NCI-H1417 treated with DMSO at 0.1 percent for 48 hours (cell line): ENCODE measurements around the gene DYNLRB1.
"Not testable (repeated sequence)": the region's sequence is repeated elsewhere in the genome, so short reads cannot be mapped to it uniquely, and the experiment has no call there.

Source experiments
- DNase-seq: peaks from one replicate; lab custom pipeline; 2025; lab: John Stamatoyannopoulos, UW

Gene DYNLRB1

DNA sequence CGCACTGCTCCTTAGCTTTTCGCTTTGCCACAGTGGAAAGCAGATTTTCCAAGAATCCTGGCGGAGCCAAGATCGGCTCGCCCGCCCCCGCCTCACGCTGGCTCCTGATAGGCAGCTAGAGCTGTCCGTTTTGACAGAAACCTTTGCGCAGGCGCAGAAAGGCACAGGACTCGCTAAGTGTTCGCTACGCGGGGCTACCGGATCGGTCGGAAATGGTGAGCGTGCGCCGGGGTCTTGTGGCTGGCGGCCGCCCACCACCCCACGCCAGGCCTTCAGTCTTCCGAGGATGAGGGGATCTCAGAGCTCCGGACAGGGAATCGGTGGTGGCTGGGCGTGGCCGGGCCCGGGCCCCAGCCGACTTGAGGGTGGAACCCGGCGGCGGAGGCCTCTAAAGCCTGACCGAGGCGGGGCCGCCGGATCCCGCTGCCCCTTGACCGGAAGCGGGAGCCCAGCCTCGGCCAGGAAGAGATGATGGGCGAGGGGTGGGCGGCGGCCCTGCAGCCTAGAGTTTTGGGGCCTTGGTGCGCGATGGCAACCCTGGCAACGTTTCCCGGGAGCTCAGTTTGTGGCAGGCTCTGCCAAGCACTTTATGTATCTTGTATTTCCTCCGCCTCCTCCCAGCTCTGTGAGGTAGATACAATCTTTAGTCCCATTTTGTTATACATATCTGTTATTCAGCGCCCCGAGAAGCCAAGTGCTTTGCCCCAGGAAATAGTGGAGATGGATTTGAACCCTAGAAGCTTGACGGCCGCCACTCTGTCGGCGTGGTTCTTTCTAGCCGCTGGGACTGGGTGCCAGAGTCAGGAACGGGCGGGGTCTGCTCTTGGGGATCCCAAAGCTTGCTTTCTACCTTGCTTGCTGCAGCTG, at the start of gene DYNLRB1:
Gene DYNLRB1, plus strand, starts transcription at position 176 of the 867 bp plus-strand sequence. Its CDS starts 37 bp downstream, at position 213.
- peak; percentile 82 for DNase-seq

DNA sequence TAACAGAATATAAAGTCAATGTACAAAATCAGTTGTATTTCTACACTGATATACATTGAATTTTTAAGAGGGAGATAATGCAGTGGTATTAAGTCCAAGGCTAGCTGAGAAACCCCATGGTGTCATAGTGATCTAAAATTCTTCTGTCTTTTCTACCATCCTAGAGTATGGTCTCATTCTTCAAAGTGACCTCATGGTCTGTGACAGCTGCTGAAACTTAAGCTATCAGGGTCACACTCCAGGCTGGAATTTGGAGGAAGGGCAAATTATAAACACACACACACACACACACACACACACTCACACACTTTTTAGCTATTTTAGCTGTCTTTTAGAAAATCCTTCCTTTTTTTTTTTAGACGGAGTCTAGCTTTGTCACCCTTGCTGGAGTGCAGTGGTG, 47.3 kb upstream of the DYNLRB1 start:
- no peak for DNase-seq

DNA sequence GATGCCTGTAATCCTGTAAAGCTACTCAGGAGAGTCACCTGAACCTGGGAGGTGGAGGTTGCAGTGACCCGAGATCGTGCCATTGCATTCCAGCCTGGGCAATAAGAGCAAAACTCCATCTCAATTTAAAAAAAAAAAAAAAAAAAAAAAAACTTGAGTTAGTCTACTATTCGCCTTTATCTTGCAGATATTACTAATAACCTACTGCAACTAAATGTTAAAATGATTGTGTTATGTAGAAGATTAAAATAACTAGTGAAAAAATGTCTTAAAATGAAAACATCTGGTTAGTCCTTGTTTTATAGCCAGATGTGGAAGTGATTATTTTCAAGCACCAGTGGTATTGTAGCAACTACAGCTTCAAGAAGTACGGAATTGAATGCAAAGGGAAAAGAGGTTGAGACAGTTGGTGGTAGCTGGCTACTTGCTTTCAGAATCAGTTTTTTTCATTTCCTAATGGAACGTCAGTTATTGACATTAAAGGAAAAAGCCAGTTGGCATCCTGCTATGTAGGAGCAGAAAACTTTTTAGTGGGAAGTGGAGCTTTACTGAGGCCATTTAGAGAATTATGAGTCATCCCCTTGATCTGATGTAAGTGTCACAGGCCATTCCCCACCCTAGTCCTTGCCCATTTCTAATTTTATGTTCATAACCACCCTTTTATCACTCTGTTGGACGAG, 43.8 kb upstream of the DYNLRB1 start:
- no peak for DNase-seq

DNA sequence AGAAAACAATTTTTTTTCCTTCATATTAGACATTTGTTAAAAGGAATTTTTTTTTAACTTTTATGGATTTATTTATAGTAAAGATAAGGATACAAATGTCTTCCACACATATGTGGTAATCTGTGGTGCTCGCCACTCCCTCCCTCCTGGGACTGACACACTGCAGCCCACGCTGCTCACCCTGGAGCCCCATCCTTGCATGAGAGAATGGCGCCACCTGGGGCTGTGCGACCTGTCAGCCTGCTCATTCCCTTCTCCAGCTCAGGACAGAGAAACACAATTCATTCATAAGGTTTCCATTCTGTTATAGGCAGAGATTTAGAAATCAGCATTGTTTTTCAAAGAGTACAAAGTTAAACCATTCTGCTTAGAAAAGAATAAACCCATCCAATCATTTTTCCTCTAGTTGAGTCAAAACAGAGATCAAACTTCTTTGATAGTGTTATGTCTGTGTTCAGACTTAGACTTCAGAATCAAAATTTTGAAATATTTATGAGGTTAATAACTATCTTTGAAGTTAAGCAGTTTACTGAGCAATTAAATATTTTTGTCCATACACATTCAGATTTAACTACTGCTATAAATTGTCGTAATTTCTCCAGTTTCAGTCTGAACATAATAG, 42.8 kb upstream of the DYNLRB1 start:
- DNase-seq = no peak

DNA sequence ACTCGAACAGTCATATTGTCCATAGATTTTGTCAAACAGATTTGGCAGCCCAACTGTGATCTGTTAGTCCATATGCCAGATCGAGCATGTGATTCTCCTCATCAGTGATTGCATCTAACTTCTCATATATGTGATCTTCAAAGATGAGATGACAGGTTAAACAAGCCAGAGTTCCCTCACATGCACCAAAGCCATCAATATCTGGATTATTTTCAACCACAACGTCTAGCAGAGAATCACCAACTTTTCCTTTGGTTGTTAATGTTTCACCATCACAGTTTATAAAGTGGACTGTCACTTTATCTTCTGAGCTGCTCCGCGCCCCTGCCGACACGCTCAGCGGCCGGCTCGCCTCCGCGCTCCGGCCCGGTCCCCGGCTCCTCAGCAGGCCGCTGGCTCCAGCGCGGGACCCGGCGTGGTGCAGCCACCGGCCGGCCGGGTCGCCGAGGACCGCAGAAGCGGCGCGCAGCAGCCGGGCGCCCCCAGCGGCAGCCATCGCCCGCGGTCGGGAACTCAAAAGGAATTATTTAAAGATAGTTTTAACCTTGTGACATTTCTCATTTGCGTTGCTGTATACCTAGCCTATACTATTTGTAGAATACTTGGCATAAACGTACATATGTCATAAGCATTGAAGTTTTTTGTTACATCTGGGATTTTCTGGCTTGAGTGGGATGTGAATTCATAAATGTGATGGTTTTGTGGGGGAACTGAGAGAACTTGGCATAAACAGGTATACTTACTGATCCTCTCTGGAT, 40.1 kb upstream of the DYNLRB1 start:
- no peak for DNase-seq

DNA sequence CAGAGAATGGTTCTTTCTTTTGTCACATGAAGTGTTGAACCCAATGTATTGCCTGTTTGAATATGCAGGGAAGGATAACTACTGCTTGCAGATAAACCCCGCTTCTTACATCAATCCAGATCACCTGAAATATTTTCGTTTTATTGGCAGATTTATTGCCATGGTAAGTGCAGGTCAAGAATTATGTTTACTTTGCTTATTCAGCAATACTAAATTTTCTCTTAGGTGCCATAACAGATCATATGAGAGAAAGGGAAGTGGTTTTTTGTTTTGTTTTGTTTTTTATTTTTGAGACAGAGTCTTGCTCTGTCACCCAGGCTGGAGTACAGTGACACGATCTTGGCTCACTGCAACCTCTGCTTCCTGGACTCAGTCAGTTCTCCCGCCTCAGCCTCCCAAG, 36.6 kb upstream of the DYNLRB1 start:
- DNase-seq = no peak

DNA sequence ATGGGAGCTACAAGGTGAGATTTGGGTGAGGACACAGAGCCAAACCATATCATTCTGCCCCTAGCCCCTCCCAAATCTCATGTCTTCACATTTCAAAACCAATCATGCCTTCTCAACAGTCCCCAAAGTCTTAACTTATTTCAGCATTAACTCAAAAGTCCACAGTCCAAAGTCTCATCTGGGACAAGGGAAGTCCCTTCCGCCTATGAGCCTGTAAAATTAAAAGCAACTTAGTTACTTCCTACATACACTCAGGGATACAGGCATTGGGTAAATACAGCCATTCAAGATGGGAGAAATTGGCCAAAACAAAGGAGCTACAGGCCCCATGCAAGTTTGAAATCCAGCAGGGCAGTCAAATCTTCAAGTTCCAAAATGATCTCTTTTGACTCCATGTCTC, 34.1 kb upstream of the DYNLRB1 start:
- not testable (repeated sequence) for DNase-seq

DNA sequence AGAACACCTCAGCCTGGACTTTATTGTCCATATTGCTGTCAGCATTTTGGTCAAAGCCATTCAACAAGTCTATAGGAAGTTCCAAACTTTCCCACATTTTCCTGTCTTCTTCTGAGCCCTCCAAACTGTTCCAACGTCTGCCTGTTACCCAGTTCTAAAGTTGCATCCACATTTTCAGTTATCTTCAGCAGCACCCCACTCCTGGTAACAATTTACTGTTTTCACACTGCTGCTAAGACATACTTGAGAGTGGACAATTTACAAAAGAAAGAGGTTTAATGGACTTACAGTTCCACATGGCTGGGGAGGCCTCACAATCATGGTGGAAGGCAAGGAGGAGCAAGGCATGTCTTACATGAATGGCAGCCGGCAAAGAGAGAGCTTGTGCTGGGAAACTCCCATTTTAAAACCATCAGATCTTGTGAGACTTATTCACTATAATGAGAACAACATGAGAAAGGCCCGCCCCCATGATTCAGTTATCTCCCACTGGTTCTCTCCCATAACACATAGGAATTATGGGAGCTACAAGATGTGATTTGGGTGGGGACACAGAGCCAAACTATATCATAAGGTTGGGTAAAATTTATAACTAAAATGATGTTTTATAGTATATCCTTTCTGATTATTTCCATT, 32.5 kb upstream of the DYNLRB1 start:
- DNase-seq = not testable (repeated sequence)

DNA sequence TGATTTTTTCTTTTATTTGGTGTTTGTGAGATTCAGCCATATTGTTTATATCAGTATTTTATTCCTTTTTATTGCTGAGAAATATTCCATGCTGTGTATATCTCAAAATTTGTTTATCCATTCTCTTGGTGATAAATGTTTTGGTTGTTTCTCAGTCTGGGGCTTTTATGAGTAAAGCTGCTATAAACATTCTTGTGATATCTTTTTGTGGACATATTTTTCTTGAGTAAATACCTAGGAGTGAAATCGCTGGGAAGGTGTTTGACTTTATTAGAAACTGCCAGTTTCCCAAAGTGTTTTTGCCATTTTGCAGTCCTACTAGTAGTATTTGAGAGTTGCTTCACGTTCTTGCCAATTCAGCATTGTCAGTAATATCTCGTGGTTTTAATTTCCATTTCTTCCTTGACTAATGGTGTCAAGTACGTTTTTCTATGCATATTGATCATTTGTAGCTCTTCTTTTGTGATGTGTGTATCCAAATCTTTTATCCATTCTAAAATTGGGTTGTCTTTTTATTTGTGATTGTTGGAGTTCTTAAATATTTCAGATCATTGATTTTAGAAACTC, 31.1 kb upstream of the DYNLRB1 start:
- DNase-seq = no peak

DNA sequence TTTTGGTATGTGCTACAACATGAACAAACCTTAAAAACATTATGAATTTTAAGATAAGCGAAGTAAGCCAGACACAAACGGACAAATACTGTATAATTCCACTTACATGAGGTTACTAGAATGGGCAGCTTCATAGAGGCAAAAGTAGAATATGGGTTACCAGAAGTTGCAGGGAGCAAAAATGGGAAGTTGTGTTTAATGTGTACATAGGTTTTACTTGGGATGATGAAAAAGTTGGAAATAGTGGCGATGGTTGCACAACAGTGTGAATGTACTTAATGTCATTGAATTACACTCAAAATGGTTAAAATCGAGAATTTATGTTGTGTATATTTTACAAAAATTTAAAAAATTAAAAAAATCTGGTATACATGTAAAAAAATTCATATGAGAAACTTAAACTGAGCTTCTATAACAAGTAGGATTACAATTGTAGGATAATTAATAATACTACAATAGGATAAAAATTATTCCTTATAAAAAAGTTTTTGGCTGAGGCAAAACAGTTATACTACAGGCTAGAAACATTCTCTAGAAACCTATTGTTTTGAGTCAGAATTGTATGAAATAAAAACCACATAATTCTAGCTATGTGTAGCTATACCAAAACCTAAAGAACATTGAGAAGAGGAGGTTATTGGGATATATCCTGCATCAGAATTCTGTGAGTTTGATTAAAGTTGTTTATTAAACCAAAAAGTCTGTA, 24.8 kb upstream of the DYNLRB1 start:
- DNase-seq = no peak

DNA sequence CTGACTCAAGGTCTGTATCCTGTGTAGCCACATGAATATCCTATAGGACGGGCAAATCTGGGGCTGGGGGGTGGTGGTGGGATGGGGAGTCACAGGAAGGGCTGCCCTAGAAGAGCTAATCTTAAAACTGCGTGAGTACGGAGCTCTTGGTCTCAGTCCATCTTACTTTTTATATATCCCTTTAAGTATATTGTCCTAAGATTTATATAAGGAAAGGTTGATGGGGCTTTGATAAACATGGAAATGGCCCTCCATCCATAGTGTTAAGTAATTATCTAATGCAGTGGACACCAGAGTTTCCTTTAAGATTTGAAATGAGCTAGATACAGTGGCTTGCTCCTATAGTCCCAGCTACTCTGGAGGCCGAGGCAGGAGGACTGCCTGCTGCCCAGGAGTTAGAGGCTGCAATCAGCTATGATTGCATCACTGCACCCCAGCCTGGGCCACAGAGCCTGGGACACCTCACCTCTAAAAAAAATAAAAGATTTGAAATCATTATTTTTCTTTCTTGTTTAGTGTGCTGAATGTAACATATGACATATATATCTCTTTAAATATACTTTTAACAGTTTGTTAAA, 24.2 kb upstream of the DYNLRB1 start:
- no peak for DNase-seq

DNA sequence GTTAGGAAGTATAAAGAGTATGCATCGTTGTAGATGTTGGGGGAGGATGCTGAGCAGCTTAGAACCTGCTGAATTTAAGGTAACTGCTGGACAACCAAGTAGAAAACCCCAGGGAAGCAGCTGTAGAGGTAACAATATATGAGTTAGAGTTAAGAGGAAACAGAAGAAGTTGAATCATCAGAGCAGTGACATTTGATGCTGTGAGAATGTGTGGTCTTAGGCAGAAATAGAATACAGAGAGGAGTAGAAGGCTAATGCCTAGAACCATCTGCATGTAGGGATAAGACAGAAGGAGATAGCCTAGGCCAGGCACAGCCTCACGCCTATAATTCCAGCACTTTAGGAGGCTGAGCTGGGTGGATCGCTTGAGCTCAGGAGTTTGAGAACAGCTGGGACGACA, 22.6 kb upstream of the DYNLRB1 start:
- DNase-seq = no peak

DNA sequence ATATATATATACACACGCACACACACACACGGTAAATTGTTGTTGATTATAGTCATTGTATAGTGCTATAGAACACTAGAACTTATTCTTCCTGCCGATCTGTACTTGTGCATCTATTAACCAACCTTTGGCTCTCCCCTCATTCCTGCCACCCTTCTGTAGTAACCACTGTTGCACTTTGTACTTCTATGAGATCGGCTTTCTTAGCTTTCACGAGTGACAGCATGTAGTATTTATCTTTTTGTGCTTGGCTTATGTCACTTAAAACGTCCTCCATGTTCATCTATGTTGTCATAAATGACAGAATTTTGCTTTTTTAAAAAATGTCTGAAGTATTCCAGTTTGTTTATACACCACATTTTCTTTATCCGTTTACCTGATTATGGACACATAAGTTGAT, 20.9 kb upstream of the DYNLRB1 start:
- no peak for DNase-seq

DNA sequence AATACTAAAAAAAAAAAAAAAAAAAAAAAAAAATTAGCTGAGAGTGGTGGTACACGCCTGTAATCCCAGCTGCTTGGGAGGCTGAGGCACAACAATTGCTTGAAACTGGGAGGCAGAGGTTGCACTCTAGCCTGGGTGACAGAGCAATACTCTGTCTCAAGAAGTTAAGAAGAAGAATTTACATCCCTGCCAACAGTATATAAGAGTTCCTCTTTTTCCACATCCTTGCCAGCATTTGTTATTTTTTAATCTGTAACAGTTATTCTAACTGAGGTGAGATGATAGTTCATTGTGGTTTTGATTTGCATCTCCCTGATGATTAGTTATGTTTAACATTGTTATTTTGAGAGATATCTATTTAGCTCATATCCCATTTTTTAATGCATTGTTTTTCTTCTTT, 20.3 kb upstream of the DYNLRB1 start:
- no peak for DNase-seq

DNA sequence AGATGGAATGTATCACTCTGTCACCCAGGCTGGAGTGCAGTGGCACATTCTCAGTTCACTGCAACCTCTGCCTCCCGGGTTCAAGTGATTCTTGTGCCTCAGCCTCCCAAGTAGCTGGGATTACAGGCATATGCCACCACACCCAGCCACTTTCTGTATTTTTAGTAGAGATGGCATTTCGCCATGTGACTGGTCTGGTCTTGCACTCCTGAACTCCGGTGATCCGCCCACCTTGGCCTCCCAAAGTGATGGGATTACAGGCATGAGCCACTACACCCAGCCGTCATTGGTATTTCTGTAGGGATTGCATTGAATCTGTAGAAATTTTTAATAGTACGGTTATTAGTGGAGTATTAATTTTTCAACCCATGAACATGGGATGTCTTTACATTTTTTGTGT, 18.6 kb upstream of the DYNLRB1 start:
- DNase-seq = not testable (repeated sequence)

DNA sequence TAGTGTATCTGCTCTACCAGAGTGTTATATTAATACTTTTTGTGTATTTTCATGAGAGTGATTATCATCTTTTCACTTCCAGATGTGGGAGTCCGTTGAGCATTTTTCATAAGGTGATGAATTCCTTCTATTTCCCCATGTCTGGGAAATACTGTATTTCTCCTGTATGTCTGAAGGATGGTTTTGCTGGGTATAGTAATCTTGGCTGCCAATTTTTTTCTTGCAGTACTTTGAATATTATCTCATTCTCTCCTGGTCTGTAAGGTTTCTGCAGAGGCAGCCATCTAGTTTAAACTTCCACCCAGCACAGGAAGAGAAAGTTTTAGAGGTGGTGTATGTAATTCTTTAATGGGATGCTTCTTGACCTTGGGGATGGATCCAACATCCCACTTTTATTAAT, 15.4 kb upstream of the DYNLRB1 start:
- no peak for DNase-seq

DNA sequence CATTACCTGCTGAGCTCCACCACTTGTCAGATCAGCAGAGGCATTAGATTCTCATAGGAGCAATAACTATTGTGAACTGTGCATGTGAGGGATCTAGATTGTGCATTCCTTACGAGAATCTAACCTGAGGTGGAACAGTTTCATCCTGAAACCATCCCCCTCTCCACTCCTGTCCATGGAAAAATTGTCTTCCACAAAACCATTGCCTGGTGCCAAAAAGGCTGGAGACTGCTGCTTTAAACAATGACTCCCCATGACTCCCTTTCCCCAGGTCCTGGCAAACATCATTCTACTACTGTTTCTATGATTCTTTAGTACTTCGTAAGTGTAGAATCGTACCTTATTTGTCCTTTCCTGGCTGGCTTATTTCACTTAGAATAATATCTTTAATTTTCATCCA, 9.7 kb upstream of the DYNLRB1 start:
- DNase-seq = no peak

DNA sequence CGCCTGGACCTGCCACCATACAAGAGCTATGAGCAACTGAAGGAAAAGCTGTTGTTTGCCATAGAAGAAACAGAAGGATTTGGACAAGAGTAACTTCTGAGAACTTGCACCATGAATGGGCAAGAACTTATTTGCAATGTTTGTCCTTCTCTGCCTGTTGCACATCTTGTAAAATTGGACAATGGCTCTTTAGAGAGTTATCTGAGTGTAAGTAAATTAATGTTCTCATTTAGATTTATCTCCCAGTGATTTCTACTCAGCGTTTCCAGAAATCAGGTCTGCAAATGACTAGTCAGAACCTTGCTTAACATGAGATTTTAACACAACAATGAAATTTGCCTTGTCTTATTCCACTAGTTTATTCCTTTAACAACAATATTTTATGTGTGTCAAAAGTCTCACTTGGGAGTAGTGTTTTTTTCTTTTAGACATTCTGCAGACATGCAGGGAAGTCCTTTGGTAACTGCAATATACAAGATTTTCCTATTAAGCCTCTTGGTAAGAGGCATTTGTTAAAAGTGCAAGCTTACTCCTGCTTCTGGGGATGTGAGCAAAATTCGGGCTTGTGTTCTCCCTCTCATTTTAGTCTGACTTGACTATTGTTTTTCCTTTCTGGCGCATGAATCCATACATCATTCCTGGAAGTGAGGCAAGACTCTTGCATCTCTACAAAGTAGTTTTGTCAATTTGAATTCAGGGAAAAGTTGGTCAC, 8.4 kb upstream of the DYNLRB1 start:
- no peak for DNase-seq

DNA sequence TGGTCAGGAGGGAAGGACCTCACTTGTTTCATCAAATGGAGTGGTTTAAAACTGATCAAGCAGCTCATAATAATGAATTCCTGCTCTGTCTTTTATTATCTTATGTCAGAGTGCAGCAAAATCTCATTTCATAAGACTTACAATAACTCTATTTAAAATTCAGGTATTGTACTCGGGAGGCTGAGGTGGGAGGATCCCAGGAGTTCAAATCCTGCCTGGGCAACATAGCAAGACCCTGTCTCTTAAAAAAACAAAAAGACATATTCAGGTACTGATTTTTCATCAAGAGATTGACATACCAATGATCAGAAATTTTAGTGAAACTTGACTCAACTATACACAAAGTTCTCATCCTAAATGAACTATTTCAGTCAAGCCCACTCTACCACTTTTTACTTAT, 5.6 kb upstream of the DYNLRB1 start:
- no peak for DNase-seq

DNA sequence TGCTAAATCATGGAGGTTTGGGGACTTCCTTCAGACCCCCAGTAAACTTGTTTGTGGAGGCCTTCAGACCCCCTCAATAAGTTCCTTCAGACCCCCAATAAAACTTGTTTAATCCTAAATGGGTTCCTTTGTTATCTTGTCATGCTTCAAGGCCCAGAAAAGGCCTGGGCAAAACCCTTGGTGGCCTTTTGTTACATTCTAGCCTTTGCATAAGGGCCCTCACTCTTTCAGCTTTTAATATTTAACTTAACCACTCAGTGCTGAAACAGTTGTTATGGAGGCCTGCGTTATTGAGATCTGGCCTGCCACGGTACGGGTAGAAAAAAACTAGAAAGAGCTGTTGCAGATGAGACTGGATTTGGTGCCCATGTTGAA, 4.3 kb upstream of the DYNLRB1 start:
- no peak for DNase-seq
